BJ (cell line): ENCODE data around the gene ZBP1. TPM values are rescaled to one million over a fixed set of nuclear protein-coding genes. Genes with fewer than 3 reads are reported as not detected.

Source experiments
- CTCF ChIA-PET: fragments of 350-600 bp; formaldehyde crosslinking; extraction: SDS; loops from one replicate; lab custom pipeline; 2021; ENCODE audit warnings: antibody characterized with exemption, inconsistent platforms; lab: Yijun Ruan, JAX
- POLR2A ChIA-PET: fragments of 300-600 bp; sonication (Branson Sonifier 250); formaldehyde crosslinking; extraction: SDS; loops from one replicate; lab custom pipeline; 2021; ENCODE audit warnings: antibody characterized with exemption; lab: Charles Lee
- DNase-seq: peaks from one replicate; pipeline ENCODE4 v3.0.0-alpha.2; 2011; ENCODE audit warnings: low read depth
- H3K27me3 ChIP-seq: 2 replicates; pipeline ENCODE4 v1.6.0; 2011; ENCODE audit warnings: low read length; ENCODE audit not compliant: control insufficient read depth, insufficient read depth
- H3K36me3 ChIP-seq: 2 replicates; pipeline ENCODE4 v1.5.1; 2011; ENCODE audit warnings: low read length; ENCODE audit not compliant: control insufficient read depth, insufficient read depth
- H3K4me3 ChIP-seq: 2 replicates; pipeline ENCODE4 v1.5.1; 2011; ENCODE audit warnings: low read depth, mild to moderate bottlenecking, control low read depth, low read length
- polyA plus RNA-seq: library from polyadenylated mRNA; depleted of rRNA; stranded (reverse); fragments of >200 nt; gene quantifications from 2 replicates; pipeline ENCODE4 v1.2.3, GENCODE V29; 2011
- TF ChIP-seq, protein P1 (sequence below): IDR thresholded peaks from 2 replicates; pipeline ENCODE4 v1.5.1; 2011; ENCODE audit warnings: low read depth, mild to moderate bottlenecking, control low read depth, inconsistent platforms, low read length, moderate library complexity; ENCODE audit not compliant: insufficient read depth

The ZBP1 gene
- polyA plus RNA-seq, 1 experiment, result not detected

DNA sequence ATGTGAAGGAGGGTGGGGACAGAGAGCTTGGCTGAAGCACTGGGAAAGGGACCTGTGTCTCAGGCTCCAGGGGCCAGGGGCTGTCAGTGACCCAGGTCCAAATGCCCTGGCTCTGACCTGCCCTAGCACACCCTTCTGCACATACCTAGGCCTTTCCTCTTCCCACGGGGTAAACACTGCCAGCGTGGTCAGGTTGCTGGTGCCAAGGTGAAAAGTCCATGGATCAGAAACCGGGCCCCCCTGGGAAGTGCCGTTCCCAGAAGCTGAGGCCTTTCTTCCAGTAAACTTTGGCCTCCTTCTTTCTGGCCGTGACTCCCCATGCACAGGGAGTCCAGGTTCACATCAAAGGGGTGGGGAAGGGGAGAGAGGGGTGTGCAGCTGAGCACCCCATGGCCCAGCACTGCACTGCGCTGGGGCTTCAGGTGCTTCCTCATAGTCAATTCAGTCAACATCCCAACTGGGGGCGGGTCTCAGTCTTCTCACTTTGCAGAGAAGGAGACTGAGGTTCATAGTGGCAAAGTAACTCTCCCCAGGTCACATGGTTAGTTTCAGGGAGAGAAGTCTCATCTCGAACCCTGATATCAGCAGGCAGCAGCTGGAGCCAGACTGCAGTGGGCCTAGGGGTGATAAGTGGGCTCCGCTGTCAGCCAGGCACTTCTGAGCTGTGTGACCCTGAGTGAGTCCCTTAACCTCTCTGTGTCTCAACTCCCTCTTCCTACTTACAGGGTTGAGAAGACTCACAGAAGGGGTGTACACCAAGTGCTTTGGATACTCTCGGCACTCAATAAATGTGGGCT lies 42.3 kb downstream of the ZBP1 start:
- ChIA-PET POLR2A (no interaction called here), CTCF (no interaction called here)
- DNase-seq, result no peak
- Histone ChIP-seq H3K36me3 (no peaks in the 10 kb centered on the region), H3K27me3 (peaks cover 26% of the 10 kb centered on the region), H3K4me3 (no peak overlapping the region)
- TF ChIP-seq, protein P1, sequence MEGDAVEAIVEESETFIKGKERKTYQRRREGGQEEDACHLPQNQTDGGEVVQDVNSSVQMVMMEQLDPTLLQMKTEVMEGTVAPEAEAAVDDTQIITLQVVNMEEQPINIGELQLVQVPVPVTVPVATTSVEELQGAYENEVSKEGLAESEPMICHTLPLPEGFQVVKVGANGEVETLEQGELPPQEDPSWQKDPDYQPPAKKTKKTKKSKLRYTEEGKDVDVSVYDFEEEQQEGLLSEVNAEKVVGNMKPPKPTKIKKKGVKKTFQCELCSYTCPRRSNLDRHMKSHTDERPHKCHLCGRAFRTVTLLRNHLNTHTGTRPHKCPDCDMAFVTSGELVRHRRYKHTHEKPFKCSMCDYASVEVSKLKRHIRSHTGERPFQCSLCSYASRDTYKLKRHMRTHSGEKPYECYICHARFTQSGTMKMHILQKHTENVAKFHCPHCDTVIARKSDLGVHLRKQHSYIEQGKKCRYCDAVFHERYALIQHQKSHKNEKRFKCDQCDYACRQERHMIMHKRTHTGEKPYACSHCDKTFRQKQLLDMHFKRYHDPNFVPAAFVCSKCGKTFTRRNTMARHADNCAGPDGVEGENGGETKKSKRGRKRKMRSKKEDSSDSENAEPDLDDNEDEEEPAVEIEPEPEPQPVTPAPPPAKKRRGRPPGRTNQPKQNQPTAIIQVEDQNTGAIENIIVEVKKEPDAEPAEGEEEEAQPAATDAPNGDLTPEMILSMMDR, result no peak

DNA sequence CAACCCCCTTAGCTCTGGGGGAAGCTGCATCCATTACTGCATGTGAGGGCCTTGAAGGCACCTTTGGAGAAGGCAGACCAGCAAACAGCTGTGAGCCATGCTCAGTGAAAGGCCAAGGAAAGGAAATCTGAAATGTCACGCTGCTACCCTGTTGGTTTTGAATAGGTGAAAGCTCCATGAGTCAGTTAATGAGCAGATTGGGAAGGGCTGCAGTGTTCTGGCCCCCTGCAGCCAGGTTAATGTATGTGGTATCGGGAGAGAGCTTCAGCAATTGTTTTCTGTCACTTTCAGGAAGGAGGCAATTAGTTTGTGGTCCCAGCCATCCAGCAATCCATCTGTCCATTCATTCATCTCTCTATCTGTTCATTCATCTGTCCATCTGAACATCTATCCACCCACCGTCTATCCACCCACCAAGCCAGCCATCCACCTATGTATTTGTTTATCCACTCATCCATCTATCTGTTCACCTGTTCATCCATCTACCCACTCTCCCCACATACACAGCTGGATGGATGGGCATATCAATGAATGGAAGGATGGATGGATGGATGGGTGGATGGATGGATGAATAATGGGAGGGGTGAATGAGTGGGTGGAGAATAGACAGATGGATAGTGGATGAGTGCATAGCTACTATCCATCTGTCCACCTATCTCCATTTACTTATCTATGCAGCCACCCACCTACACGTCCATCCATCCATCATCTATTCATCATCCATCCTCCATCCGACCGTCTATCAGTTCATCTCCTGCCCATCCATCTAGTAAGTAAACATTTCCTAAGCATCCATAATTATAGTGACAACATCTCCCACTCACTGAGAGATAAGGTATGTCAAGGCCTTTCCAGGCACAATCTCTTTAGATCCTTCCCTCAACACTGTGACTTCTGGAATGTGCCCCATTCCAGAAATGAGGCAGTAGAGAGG lies 43.3 kb downstream of the ZBP1 start:
- Histone ChIP-seq H3K4me3 (no peak overlapping the region), H3K36me3 (no peaks in the 10 kb centered on the region), H3K27me3 (peaks cover 27% of the 10 kb centered on the region)
- ChIA-PET POLR2A (no interaction called here), CTCF (no interaction called here)
- no peak for DNase-seq
- TF ChIP-seq, protein P1, result no peak

DNA sequence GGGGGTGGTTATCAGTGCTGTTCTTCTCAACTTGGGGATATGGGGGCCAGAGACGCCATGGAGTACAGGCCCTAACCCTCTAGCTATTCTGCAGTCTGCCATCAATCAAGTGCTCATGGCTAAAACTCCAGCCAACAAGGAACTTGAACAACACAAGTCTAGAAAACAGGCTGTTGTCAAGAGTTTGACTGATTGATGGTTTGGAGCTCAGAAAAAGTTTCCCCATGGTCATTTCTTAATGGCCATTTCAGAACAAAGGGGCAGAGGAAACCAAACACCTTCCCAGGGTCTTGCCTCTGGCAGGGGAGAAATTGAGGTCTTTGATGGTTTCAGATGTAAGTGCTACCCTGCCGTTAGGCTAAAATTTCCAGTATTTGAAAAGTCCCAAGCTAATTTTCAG lies 44.2 kb downstream of the ZBP1 start:
- ChIA-PET CTCF (no interaction called here), POLR2A (no interaction called here)
- Histone ChIP-seq H3K4me3 (no peak overlapping the region), H3K27me3 (peaks cover 25% of the 10 kb centered on the region), H3K36me3 (no peaks in the 10 kb centered on the region)
- DNase-seq, result no peak
- TF ChIP-seq, protein P1, result no peak

DNA sequence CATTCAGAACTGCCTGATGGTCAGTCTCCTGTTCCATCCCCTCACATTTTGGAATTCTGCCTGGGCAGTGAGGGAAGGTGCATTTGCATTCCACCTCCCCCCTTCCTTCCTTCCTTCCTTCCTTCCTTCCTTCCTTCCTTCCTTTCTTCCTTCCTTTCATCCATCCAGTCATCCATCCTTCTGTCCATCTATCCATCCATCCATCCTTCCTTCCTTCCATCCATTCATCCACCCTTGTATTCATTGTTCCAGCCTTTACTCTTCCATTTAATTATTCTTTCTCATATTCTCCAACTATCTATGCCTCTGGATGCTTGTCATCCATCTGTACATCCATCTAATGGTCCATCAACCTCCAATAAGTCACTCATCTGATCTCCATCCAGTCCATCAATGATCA lies 45.3 kb downstream of the ZBP1 start:
- ChIA-PET POLR2A (no interaction called here), CTCF (no interaction called here)
- Histone ChIP-seq H3K4me3 (no peak overlapping the region), H3K36me3 (no peaks in the 10 kb centered on the region), H3K27me3 (peaks cover 17% of the 10 kb centered on the region)
- DNase-seq, result no peak
- TF ChIP-seq, protein P1, result no peak

DNA sequence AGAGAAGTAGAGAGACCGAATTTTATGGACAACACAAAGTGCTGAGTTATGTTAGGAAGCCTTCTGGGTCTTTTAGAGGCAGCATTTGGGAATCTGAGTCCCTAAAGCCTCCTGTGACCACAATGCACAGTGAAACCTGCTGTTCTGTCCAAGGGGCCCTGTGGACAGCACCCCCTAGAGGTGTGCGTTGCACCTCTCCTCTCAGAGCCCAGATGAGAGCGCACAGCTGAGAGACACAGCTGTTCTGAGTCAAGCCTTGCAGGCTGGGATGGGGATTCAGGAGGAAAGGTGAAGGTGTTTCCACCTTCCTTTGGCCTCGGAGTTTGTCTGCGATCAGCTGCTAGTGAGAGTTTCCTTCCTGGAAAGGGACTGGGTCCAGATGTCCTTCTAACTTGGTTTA lies 46.3 kb downstream of the ZBP1 start:
- ChIA-PET POLR2A (no interaction called here), CTCF (interaction anchor here (0.7 to 1.1 kb wide), 2 partner anchors 8 to 71 kb away, joined by 3 to 4 read pairs; no protein-coding TSS in a partner anchor)
- Histone ChIP-seq H3K27me3 (peaks cover 16% of the 10 kb centered on the region), H3K4me3 (no peak overlapping the region), H3K36me3 (no peaks in the 10 kb centered on the region)
- DNase-seq, result no peak
- TF ChIP-seq, protein P1, result peak; percentile 2; the same call in 1 of the 2 replicates
